Osteoblast (primary cell): Measurements from ENCODE around the gene VPS13D. TPM values are rescaled to one million over a fixed set of nuclear protein-coding genes. Genes with fewer than 3 reads are reported as not detected.

Experiments
- DNase-seq: peaks from one replicate; pipeline ENCODE4 v3.0.0; 2011; ENCODE audit warnings: low spot score, mixed read lengths; ENCODE audit not compliant: insufficient read length; ENCODE audit errors: missing footprints
- H2AFZ ChIP-seq: 2 replicates; pipeline ENCODE4 v1.6.0; 2011; ENCODE audit warnings: mild to moderate bottlenecking, low read length
- H3K27ac ChIP-seq: 2 replicates; pipeline ENCODE4 v1.5.1; 2011; ENCODE audit warnings: mild to moderate bottlenecking, low read depth, low read length, moderate library complexity
- H3K27me3 ChIP-seq: 2 replicates; pipeline ENCODE4 v1.6.0; 2012; ENCODE audit warnings: mild to moderate bottlenecking, control low read depth, inconsistent platforms, low read length, moderate library complexity; ENCODE audit not compliant: insufficient read depth
- H3K36me3 ChIP-seq: 2 replicates; pipeline ENCODE4 v1.5.1; 2011; ENCODE audit warnings: mild to moderate bottlenecking, low read length, control low read depth, moderate library complexity; ENCODE audit not compliant: insufficient read depth
- H3K4me1 ChIP-seq: 2 replicates; pipeline ENCODE4 v1.5.1; 2011; ENCODE audit warnings: mild to moderate bottlenecking, low read length, control low read depth, moderate library complexity; ENCODE audit not compliant: insufficient read depth
- H3K4me2 ChIP-seq: 2 replicates; pipeline ENCODE4 v1.6.0; 2011; ENCODE audit warnings: mild to moderate bottlenecking, low read length; ENCODE audit not compliant: insufficient read depth
- H3K4me3 ChIP-seq: fragments of 200-600 bp; sonication (generic); 3 replicates; pipeline ENCODE4 v1.5.1; 2012; ENCODE audit warnings: mild to moderate bottlenecking, low read length, inconsistent platforms; ENCODE audit not compliant: insufficient read depth
- H3K79me2 ChIP-seq: 2 replicates; pipeline ENCODE4 v1.6.0; 2012; ENCODE audit warnings: mild to moderate bottlenecking, low read length, control low read depth, inconsistent platforms; ENCODE audit not compliant: insufficient read depth
- H3K9me3 ChIP-seq: 2 replicates; pipeline ENCODE4 v1.5.1; 2011; ENCODE audit warnings: low read depth, low read length, control low read depth
- H4K20me1 ChIP-seq: 2 replicates; pipeline ENCODE4 v1.6.0; 2012; ENCODE audit warnings: mild to moderate bottlenecking, low read length, control low read depth; ENCODE audit not compliant: insufficient read depth
- CTCF ChIP-seq: IDR thresholded peaks from 2 replicates; pipeline ENCODE4 v1.5.1; 2011; ENCODE audit warnings: mild to moderate bottlenecking, low read depth, low read length, moderate library complexity; ENCODE audit errors: extremely low read depth
- total RNA-seq: library from RNA; depleted of rRNA; stranded (reverse); fragments of >200 nt; gene quantifications from 2 replicates; pipeline ENCODE4 v1.2.3, GENCODE V29; 2012

Gene VPS13D
- total RNA-seq, 1 donor = 48.5 TPM

DNA sequence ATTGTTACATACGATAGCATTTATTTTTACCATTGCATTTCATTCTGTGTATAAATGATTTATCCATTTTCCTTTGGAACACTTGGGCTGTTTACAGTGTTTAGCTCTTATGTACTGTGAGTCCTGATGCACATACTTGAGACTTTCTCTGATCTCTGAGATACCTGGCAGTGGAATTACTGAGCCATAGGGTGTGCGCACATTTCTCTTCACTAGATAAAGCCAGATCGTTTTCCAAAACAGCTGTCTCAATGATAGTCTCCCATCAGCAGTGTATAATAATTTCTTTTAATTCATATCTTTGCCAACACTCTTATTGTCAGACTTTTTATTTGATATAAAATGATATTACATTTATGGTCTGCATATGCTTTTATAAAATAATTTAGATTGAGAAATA is 66.2 kb downstream of the VPS13D start:
- Histone ChIP-seq H3K9me3 (no peaks in the 10 kb centered on the region), H3K27me3 (no peaks in the 10 kb centered on the region), H3K4me3 (no peak overlapping the region), H2AFZ (no peak overlapping the region), H3K4me2 (peak overlapping the region; percentile 56), H3K4me1 (peaks cover 23% of the 10 kb centered on the region), H4K20me1 (no peaks in the 10 kb centered on the region), H3K79me2 (peaks cover 9% of the 10 kb centered on the region), H3K27ac (peak overlapping the region; percentile 91), H3K36me3 (peaks cover 33% of the 10 kb centered on the region)
- DNase-seq = no peak
- TF ChIP-seq CTCF = no peak

- Histone ChIP-seq H3K27me3 (no peaks in the 10 kb centered on the region), H3K9me3 (no peaks in the 10 kb centered on the region), H4K20me1 (no peaks in the 10 kb centered on the region), H3K4me1 (peaks cover 23% of the 10 kb centered on the region), H3K79me2 (peaks cover 6% of the 10 kb centered on the region), H3K27ac (peak overlapping the region; percentile 91), H3K36me3 (peaks cover 27% of the 10 kb centered on the region), H2AFZ (no peak overlapping the region), H3K4me3 (no peak overlapping the region), H3K4me2 (peak overlapping the region; percentile 56)
- TF ChIP-seq CTCF = no peak
- DNase-seq = peak; percentile 95
Observed at GRCh38 chr1:12296623-12297022, 66.8 kb downstream of the VPS13D start.

DNA sequence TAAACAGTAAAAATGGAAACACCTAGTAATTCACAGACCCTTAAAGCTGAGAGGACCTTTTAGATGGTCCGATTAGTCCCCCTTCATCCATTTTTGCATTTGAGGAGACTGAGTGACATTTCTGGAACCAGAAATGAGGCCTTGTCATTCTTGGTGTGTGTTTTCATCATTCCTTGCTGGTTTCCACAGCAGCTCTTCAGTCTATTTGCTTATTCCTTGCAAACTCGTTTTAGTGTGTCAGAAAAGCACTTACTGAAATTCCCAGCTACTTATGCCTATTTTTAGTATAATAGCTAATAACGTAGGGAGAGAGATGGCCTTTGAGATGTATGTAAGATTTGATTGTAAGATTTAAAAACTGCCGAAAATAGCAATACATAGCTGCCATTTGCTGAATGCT is 70.9 kb downstream of the VPS13D start:
- H3K4me2 ChIP-seq = no peak overlapping the region
- no peak overlapping the region for H3K27ac ChIP-seq
- no peak for TF ChIP-seq CTCF
- H3K4me3 ChIP-seq = no peak overlapping the region
- H3K27me3 ChIP-seq = no peaks in the 10 kb centered on the region
- peaks cover 6% of the 10 kb centered on the region for H3K79me2 ChIP-seq
- no peaks in the 10 kb centered on the region for H3K9me3 ChIP-seq
- no peak for DNase-seq
- H3K36me3 ChIP-seq = peaks cover 22% of the 10 kb centered on the region
- H2AFZ ChIP-seq = no peak overlapping the region
- H3K4me1 ChIP-seq = peaks cover 21% of the 10 kb centered on the region
- H4K20me1 ChIP-seq = no peaks in the 10 kb centered on the region

DNA sequence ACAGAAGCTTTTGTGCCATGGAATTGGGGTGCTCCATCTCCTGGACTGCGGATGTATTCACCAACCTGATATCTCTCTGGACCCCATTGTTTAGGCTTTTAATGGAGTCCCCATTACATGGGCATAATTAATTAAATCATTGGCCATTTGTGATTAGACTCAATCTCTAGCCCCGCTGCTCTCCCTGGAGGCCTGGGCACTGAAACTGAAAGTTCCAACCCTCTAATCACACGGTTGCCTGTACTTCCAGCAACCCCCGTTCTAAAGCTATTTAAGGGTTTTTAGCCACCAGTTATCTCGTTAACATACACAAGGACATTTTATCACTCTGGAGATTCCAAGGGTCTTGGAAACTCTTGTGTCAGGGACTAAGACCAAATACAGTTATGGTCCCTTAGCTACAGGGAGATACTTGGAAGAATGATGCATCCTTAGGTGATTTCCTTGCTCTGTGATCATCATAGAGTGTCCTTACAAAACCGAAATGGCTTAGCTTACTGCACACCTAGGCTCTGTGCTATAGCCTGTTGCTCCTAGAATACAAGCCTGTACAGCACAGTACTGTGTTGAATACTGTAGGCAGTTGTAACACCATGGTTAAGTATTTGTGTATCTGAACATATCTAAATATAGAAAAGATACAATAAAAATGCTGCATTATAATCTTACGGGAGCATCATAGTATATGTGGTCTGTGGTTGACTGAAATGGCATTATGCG is 71.8 kb downstream of the VPS13D start:
- no peak overlapping the region for H3K4me2 ChIP-seq
- no peak overlapping the region for H2AFZ ChIP-seq
- no peak for DNase-seq
- no peak overlapping the region for H3K27ac ChIP-seq
- no peak for TF ChIP-seq CTCF
- H4K20me1 ChIP-seq = no peaks in the 10 kb centered on the region
- H3K79me2 ChIP-seq = peaks cover 6% of the 10 kb centered on the region
- H3K9me3 ChIP-seq = no peaks in the 10 kb centered on the region
- H3K27me3 ChIP-seq = no peaks in the 10 kb centered on the region
- H3K4me3 ChIP-seq = no peak overlapping the region
- H3K4me1 ChIP-seq = peaks cover 12% of the 10 kb centered on the region
- H3K36me3 ChIP-seq = peaks cover 23% of the 10 kb centered on the region
